ENCODE results near the gene PFKFB3.
"Not testable (repeated sequence)": the region's sequence is repeated elsewhere in the genome, so short reads cannot be mapped to it uniquely, and the experiment has no call there.

Gene PFKFB3

DNA sequence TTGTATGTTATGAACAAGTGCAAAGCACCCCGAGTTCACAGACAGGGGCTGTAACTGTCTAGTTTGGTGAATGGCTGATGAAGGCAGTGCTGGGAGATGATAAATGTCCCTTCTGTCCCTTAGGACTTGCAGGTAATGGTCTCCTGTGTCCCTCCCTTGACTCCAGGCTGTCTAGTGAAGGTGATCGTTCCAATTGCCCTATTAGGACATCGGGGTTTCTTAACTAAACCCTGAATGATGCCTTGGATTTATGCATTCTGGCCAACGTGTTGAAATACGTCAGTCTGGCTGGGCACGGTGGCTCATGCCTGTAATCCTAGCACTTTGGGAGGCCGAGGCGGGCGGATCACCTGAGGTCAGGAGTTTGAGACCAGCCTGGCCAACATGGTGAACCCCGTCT lies 69.4 kb downstream of the PFKFB3 start:
- DNase-seq (ENCODE audit: low spot score), result no peak

DNA sequence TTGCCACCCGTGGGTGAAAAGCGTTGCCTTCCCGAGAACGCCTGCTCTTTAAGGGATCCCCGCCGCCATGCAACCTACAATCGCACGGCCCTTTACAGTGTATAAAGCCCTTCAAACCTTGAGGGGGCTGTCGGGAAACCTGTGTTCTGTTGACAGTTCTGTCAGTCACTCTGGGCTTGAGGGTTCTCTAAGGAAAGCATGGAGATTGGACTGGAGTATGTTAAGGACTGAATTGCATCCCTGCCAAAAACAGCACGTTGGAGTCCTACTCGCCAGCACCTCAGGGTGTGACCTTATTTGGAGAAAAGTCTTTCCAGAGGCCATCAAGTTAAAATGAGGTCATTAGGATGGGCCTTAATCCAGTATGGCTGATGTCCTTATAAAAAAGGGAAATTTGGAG lies 70.6 kb downstream of the PFKFB3 start:
- DNase-seq (ENCODE audit: low spot score), result no peak

DNA sequence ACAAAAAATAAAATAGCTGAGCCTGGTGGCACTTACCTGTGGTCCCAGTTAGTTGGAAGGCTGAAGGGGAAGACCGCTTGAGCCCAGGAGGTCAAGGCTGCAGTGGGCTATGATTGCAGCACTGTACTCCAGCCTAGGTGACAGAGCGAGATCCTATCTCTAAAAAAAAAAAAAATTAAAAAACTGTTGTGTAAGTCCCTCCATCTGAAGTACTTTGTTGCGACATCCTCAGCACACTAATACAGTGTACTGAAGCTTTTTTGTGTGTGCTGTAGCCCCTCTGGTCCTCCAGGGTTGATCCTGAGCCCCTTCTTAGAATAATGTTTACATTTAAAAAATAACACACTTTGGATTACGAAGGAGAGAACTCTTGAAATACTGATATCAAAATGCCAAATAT lies 71.3 kb downstream of the PFKFB3 start:
- no peak for DNase-seq (ENCODE audit: low spot score)

DNA sequence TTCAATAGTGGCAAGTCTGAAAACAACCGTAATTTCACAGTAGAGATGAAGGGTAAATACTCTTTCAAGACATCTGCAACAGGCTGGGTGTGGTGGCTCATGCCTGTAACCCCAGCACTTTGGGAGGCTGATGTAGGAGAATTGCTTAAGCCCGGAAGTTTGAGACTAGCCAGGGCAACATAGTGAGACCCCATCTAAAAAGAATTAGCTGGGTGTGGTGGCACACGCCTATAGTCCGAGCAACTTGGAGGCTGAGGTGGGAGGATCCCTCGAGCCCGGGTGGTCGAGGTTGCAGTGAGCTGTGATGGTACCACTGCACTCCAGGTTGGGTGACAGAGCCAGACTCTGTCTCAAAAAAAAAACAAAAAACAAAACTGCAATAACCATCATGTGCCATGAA lies 71.8 kb downstream of the PFKFB3 start:
- DNase-seq (ENCODE audit: low spot score), result no peak

DNA sequence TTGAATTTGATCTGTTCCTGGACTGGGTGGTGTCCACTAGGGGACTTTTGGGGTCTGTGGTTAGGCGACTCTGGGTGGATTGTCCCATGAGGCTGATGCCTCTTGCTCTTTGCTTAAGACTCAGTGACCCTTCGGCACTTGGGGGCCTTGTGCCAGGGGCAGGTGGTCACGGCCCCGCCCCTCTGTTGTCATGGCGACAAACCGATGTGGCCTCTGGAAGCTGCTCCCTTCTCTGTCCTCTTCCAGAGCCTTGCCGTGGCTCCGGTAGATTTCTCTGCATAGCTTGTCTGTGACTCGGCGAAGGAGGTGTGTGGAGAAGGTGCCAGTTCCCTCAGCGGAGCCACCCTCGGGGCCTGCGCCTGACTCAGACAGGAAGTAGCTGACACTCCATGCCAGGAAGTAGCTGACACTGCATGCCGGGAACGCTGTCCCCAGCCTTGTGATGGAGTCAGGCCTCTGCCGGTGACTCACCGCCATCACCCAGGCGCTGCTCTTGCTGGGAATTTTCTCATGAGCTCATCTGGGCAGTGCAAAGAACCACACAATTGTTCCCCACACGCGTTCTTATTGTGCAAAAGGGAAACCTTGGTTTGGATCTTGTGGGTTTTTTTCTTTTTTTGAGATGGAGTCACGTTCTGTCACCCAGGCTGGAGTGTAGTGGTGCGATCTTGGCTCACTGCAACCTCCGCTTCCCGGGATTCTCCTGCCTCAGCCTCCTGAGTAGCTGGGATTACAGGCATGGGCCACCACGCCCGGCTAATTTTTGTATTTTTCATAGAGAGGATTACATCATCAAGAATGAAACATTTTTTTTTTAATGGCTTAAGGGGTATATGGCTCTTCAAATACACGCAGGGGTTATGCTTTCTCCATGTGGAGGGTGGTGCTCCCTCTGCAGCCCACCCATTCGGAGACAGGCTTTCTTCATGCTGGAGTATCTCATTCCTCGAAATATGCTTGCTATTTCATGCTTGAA lies 72.6 kb downstream of the PFKFB3 start:
- DNase-seq (ENCODE audit: low spot score), result no peak

DNA sequence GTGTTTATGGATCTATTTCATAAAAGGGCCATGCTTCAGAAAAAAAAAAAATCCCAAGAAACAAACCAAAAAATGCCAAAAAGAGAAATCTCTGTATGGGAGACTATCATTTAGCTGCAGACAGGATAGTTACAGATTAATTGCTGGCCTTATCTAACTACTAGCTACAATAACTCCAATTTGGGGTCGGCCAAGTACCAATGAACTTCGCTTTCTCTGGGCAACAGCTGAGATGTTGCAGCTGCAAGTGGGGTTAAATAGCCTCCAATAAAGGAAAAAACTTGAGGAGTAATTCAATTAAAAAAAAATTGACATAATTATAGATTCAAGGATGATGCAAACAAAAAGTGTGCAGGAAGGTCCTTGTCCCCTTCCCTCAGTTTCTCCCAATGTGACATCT lies 73.6 kb downstream of the PFKFB3 start:
- no peak for DNase-seq (ENCODE audit: low spot score)

DNA sequence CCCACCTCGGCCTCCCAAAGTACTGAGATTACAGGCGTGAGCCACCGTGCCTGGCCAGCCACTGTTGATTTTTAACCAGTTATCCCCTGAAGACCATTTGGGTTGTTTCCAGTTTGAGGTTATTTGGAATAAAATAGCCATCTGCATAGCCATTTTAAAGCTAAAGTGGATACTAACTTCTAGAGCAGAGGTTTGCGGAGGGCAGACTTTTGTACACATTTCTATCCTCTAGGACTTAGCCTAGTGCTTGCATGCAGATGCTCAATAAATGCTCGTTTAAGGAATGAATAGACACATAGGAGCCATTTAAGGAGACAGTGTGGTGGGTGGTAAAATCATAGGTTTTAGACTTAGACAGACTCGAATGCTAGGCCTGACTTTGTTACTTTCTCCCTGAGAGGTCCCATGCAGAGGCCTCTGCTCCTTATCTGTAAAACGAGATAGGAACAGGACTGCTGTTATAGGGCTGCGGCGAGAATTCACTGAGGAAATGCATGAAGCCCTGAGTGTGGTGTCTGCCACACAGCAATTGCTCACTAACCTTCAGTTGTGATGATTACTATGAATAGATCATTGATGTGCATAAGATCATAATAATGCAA lies 75.9 kb downstream of the PFKFB3 start:
- no peak for DNase-seq (ENCODE audit: low spot score)

DNA sequence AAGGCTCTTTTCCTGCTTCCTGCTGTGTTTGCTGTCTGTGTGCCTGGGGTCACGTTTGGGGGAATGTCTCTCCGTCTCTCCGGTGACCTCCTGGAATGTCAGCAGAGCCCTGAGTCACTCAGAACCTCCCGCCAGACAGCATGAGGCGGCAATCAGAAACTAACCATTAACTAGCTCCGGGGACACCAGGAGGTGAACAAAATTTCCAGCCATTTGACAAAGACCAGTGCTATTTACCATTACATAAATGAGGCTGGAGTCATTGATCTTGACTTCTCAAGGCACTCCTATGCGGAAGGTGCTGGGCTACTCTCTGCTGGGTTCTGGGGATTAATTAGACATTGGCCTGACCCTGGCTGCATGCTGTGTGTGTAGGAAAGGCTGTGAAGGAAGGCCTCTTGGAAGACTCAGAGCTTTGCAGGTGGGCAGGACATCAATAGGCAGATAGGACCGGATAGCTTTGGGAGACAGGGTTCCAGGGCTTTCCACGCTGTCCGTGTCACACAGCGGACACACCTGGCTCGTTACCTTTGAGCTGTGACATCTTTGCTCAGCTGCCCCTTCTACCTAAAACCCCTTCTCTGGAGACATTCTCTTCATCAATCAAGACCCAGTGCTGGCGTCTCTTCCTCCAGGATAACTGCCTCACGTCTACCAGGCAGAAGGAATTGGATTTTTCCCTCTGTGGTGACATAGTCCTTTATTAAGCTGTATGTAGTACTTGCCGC lies 77.0 kb downstream of the PFKFB3 start:
- no peak for DNase-seq (ENCODE audit: low spot score)

DNA sequence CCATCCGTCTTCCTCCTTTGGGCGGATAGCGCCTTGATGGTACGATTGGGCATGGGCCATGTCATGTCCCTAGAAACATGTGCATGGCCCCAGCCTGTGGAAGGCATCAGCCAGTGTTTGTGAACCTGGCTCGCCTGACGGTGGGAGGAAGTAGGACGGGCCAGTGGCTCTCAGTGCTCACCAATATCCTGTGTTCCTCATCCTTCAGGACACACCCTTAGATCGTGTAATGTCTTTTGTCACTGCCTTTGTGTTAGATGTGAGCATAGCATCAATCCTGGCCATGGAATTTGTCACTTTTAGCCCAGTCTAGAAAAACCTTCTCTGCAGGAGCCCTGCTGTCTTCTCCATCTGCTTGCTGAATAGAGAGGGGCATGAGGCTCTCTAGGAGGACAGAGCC lies 77.6 kb downstream of the PFKFB3 start:
- DNase-seq (ENCODE audit: low spot score), result no peak

DNA sequence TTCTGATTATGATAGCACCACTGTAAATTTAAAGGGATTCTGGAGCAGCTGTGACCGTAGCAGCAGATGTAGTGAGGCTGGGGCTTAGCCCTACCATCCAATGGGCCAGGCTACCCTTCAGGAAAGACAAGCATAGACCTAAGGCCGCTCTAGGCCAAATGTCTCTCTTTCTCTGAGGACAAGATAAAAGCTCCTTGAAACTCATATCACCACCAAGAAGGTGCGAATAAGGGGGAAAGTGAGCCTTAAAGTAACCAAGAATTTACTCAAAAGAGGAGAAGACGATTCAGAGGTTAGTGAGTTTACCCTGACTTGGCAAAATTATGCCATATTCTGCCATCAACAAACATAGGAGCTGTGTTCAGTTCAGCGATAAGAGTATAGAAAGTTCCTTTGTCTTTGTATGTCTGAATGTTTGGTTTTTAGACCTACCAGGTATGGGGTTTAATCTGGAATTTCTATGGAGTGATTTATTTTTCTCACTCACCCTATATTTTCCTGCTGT lies 79.8 kb downstream of the PFKFB3 start:
- no peak for DNase-seq (ENCODE audit: low spot score)

DNA sequence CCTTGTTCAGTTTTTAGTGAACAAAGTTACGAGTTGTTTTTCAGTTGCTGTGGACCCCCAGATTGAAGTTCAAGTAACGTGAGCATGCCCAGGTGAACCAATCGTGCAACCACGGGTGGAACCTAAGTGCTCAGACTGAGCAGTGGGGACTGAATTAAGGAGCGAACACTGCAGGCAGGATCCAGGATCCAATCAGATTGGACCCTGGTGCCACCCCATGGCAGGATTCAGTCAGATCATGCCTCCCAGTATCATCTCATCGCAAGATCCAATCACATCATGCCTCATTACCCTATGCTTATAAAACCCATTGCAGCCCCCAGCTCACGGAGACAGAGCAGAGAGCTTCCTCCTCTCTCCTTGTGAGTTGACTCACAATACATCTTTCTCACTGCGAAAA lies 80.9 kb downstream of the PFKFB3 start:
- no peak for DNase-seq (ENCODE audit: low spot score)

DNA sequence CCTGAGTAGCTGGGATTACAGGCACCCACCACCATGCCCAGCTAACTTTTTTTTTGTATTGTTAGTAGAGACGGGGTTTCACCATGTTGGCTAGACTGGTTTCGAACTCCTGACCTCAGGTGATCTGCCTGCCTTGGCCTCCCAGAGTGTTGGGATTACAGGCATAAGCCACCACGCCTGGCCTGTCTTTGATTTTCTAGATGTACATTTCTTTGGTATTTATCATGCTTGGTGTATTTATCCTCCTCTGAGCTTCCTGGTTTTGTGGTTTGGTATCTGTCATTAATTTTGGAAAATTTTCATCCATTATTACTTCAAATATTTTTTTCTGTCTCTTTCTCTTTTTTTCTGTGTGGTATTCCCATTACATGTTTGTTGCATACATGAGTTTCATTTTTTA lies 87.9 kb downstream of the PFKFB3 start:
- not testable (repeated sequence) for DNase-seq (ENCODE audit: low spot score)

DNA sequence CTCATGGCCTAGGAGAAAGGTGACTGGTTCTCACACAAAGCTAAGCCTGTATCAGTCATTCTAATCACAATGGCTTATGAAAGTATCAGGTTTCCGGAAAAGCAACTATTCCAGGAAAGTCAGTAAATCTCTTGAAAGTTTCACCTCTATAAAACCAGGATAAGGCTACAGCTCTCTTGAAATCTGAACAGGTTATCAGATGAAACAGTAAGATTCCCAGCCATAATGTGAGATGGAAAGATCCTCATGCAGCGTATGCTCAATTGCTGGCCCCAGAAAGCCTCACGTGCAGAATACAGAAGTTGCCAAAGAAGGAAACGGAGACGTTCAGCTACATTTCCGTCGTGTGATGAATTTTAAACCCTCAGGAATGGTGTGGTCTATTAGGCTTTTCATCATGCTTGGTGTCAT lies 90.0 kb downstream of the PFKFB3 start:
- DNase-seq (ENCODE audit: low spot score), result no peak

DNA sequence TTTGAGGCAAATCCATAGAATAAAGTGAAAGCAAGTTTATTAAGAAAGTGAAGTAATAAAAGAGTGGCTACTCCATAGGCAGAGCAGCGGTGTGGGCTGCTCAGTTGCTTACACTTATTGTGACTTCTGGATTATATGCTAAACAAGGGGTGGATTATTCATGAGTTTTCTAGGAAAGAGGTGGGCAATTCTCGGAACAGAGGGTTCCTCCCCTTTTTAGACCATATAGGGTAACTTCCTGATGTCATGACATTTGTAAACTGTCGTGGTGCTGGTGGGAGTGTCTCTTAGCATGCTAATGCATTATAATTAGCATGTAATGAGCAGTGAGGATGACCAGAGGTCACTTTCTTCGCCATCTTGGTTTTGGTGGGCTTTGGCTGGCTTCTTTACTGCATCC lies 93.7 kb downstream of the PFKFB3 start:
- DNase-seq (ENCODE audit: low spot score), result not testable (repeated sequence)

DNA sequence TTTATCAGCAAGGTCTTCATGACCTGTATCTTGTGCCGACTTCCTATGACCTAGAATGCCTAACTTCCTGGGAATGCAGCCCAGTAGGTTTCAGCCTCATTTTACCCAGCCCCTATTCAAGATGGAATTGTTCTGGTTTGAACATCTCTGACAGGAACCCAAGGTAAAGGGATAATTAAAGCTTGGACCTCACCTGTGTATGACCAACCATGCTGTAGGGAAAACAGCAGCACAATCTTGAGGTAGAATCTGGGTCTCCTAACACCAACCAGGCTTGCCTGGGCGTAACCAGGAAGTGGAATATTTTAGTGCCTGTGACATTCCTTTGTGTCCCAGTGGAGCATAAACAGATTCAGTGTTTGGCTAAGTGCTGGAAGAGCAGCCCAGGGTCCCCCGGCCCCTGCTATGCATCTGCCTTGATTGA lies 94.1 kb downstream of the PFKFB3 start:
- DNase-seq (ENCODE audit: low spot score), result no peak

DNA sequence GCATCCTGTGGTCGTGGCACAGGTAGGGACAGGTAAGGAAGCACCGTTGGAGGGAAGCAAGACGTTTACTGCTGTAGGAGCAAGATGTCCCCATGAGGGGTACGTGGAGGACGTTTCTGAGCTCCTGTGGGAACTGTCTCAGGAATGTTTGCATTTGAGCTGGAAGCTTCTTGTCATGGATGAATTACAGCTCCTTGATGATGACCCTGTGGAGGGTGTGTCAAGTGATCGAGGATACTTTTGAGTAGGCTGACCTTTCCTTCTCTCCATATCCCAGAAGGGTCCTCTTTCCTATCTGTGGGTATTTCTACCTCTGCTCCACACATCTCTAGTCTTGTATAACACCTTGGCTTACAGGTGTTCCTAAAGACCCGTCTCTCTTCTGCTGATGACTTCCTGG lies 94.8 kb downstream of the PFKFB3 start:
- DNase-seq (ENCODE audit: low spot score), result no peak

DNA sequence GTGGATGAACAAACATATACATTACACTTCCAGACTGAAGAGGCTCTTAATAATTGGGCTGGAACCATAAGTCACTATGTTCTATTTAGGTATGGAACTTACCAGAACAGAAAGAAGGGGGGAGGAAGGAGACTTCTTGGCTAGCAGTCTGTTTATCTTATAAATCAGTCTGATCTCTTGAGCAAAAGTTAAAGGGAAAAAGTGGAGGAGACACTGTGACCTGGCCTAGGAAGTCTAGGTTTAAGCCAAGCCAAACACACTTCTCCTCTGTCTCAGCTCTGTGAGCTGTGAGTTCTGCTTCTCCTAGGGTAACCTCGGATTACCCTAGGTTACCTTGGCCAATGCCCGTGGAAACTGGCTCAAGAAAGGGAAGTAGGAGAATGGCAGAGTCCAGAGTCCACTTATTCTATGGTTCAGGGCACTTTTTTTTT lies 95.2 kb downstream of the PFKFB3 start:
- no peak for DNase-seq (ENCODE audit: low spot score)

DNA sequence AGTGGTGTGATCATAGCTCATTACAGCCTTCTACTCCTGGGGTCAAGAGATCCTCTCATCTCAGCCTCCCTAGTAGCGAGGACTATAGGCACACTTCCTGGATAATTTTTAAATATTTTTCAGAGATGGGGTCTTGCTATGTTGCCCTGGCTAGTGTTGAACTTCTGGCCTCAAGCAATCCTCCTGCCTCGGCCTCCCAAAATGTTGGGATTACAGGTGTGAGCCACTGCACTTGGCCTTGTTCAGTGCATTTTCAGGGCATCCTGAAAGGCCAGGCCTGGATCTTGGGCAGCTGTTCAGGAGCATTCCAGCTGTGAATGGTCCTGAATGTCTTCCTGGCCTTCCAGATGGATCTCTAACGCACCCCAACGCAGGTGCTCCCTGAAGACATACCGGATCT lies 95.7 kb downstream of the PFKFB3 start:
- DNase-seq (ENCODE audit: low spot score), result no peak

DNA sequence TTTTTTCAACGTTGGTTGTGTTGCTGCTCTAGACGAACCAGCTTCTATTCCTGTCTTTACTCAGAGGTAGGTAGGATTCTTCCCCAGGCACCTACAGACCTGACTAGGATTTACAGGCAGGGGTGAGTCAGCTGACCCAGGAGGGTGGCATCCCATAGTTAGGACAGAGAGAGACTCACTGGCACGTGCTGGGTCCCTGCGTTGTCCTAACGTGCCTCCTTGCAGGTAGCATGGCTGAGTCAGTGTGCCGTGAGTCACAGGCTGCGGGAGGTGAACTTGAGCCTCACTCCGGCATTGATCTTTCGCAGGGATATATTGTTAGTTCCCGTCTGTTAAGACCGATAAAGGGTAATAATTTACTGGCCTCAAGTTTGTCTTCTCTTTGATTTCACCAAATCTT lies 96.5 kb downstream of the PFKFB3 start:
- no peak for DNase-seq (ENCODE audit: low spot score)

DNA sequence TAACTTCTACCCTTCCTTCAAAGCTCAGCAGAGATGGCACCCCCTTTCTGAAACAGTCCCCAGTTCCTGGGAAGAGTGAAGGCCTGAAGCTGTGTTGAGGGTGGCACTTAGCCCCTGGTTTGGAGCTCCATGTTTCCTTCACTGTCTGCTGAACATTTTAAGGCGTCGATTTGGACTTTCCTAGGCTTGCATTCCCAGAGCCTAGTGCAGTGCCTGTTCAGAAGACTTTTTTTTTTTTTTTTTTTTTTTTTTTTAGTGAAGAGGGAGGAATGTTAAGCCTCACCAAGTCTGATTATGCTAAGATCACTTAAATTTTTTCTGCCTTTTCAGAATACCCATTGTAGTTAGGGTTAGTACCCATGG lies 97.0 kb downstream of the PFKFB3 start:
- no peak for DNase-seq (ENCODE audit: low spot score)

DNA sequence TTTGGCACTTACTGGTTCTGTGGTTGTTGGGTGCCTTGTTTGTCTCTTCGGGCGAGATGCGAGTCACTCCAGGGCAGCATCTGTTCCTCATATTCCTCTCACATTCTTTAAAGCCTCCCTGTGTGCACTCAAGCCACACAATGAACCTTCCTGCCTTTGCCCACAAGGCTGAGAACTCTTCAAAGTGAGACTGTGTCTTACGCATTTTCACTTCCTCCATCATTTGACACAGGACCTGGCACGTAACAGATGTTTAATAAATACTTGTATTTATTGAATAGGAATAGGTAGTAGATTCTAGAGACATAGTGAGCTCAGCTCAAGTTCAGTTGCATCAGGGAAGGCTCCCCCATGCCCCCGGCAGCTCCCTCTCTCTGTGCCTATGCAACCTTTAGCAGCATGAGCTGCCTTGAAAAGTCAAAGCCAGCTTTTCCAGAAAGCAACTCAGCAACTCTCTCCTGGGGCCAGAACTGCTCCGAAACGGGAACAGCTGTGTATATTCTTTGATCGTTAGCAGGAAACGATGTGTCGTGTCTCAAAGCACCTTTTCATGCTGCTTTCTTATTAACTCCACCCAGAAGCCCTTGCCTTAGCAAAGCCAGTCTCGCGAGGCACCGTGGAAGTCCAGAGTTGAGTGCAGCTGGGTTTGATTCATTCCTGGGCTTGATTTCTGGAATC lies 97.5 kb downstream of the PFKFB3 start:
- no peak for DNase-seq (ENCODE audit: low spot score)

DNA sequence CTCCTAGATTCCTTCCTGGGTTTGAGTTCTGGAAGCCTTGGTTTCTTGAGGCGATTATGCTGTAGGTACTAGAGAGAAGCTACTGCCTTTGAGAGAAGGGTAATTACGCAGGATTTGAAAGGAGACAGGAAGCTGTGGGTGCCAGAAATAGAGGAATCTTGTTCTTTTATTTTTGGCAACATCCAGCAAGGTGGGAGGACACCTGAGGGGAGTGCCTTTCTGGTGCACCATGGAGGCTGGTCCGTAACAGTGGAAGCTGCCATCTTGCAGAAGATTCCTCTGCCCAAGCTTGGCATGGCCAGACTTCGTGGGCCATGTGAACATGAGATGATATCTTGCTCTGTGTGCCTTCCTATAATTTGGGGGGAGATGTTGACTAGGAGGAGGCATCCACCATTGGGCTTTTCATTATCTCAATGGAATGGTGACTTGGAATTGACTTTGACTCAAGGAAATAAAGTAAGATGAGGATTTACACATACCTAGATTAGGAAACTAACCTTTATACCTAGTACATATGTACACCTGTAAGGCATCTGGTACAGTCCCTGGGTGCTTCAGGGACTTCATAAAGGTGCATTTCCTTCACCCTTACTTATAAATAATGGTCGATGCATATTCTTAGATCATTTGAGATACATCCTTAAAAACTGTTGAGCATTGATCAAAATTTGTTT lies 98.2 kb downstream of the PFKFB3 start:
- DNase-seq (ENCODE audit: low spot score), result no peak

Measured in hematopoietic multipotent progenitor cell treated with erythropoietin and hydrocortisone succinate and interleukin-3 and kit ligand, for 15 days (in vitro differentiated cells).